NCI-H510A (cell line): Measurements from ENCODE around the gene MARCHF9.

Experiments
- DNase-seq: peaks from one replicate; lab custom pipeline; 2025; lab: John Stamatoyannopoulos, UW

Gene MARCHF9

DNA sequence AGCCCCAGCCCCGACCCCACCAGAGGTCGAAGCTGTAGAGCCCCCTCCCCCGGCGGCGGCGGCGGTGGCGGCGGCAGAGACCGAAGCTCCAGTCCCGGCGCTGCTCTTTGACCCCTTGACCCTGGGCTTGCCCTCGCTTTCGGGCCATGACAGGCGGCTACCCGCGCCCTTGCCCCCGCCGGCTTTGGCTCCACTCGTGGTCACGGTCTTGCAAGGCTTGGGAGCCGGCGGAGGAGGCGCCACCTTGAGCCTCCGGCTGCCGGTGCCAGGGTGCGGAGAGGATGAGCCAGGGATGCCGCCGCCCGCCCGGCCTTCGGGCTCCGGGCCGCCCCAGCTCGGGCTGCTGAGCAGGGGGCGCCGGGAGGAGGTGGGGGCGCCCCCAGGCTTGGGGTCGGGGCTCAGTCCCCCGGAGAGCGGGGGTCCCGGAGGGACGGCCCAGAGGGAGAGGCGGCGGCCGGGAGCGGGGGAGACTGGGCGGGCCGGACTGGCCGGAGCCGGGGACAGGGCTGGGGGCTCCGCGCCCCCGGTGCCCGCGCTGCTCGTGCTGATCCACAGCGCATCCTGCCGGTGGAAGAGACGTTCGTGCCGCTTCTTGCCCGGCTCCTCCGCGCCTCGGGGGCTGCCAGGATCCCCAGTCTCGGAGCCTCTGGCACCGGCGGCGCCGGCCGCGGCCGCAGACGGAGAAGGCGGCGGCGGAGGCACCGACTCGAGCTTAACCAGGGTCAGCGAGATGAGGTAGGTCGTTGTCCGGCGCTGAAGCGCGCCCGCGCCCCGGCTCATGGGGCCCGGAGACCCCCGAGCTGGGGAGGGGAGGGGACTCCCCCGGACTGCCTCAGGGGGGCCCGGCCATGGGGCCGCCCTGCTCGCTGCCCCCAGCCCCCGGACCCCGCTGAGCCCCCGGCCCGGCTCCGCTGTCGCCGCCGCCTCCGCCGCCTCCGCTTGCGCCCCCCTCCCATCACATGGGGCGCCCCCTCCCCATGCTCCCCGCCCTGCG lies 17.1 kb upstream of the MARCHF9 start:
- no peak for DNase-seq

DNA sequence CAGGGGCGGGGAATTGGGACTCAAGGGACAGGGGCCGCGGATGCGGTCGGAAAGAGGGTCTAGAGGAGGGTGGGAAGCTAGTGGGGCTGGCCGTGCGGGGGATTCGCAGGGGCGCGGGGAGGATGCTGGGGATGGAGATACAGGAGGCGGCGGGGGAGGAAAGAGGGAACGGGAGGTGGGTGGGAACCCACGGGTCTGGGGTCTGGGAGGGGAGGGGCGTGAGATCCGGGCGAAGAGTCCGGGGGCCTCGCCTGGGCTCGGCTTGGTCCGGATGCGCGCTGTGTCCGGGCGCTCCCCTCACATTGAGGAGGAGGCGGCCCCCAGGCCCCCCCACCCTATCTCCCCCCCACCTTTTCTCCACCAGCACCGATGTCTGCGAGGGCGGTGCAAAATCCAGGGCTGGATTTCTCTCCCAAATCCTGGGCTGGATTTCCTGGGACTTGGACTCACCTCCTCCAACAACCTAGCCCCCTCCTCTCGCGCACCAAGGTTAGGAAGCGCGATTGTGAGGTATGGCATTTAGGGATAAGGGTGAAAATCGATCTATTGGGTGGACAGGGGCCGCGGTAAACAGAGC lies 16.2 kb upstream of the MARCHF9 start, which contains the start of gene AGAP2:
TSS of gene AGAP2 (minus strand) at position 82 of the 577 bp plus-strand sequence. CDS start 496 bp downstream, outside the sequence.
- no peak for DNase-seq

GRCh38 chr12:57739387-57739786 lies 15.5 kb upstream of the MARCHF9 start:
- DNase-seq: no peak

DNA sequence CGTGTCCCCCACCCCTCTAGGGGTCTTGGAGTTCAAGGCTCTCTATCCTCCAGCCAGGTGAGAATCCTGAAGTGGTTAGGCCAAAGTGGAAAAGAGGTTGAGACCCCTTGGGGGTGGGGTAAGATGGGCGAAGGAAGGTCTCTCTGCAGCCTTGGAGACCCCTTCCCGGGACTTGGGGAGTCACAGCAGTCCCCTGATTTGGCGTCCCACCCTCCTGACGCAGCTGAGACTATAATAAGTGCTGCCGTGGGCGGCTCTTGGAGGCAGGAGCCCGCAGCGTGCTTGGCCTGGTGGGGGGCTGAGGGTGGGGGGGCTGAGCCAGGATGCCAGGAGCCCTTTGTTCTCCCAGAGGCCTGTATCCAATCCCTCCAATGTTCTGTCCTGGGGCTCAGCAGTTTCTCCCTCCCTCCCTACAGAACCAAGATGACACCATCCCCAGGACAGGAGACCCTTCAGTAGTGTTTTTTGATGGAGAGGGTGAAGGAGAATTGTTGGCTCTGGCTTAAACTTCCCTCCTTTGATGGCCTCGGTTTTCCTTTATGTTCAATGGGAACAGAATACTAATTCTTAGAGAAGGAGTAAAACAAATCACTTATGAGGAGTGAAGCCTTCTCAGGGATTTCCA lies 14.9 kb upstream of the MARCHF9 start:
- no peak for DNase-seq

DNA sequence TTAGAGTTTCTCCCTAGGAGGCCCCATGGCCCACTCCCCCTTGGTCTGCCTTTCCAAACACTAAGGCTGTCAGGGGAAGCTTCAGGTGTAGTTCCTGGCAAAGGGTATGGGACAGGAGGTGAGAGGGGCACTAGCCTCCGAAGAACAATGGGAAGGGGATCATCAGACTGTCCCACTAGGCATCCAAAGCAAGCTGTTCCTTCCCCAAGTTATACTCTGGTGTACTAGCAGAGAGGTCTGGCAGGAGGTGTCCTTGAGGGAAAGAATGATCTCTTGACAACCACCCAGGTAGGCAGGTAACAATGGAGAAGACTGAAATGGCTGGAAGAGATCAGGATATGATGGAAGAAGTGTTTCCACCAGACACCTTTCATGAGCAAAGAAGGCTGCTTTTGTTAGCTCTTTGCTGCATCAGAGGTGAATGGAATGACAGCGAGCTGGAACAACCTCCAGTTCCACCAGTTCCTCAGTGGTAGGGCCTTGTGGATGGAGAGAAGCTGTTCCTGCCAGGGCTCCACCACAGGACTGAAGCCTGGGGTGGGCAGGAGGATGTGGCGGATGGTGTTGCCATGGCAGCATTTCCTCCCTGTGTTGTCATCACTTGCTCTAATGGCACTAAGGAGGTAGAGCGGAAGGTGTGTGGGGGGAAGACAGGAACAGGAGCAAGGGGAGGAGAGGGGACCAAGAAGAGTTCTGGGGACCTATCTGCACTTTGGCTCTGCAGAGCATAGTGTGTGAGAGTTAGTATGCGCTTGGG lies 14.1 kb upstream of the MARCHF9 start:
- DNase-seq: no peak

DNA sequence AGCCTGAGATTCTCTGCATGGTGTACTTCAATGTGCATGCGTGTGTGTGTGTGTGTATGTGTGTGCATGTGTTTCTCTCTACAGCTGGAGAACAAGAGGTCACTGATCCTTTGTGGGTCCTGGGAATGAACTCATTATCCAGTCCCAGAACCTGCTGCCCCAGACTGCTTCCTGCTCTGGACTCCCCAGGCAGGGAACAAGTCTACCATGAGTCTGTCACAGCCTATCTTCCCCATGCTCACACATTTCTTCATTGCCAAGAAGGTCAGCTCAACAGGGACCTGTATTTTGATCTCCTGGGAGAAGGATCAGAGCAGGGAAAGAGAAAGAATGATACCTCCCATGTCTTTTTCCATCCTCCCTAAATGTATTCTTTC lies 13.5 kb upstream of the MARCHF9 start:
- DNase-seq: no peak

GRCh38 chr12:57741844-57742738 lies 12.8 kb upstream of the MARCHF9 start:
- no peak for DNase-seq

DNA sequence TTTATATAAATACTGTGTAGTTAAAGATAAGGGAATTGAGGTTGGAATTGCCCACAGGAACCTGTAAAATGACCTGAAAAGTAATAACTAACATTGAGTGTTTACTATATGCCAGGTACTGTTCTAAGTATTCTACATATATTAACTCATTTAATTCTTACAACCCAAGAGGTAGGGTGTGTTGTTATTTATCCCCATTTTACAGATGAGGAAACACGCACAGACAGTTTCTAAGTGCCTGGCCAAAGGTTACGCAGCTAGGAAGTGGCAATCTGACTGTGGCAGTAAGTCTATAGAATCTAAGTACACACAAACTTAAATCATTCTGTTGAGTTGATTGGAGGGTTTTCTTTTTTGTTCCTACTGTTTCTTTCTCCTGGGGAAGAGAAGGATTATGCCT lies 11.1 kb upstream of the MARCHF9 start:
- no peak for DNase-seq

GRCh38 chr12:57744194-57744776 lies 10.6 kb upstream of the MARCHF9 start:
- no peak for DNase-seq

GRCh38 chr12:57744777-57745484 lies 10.0 kb upstream of the MARCHF9 start, which contains the start of gene TSPAN31:
Gene TSPAN31, plus strand, starts transcription at chr12:57745039. Its CDS starts 116 bp downstream, at chr12:57745155.
- peak; percentile 98 for DNase-seq

GRCh38 chr12:57745485-57745881 lies 9.4 kb upstream of the MARCHF9 start:
- DNase-seq: no peak

GRCh38 chr12:57746025-57746424 lies 8.9 kb upstream of the MARCHF9 start:
- DNase-seq: no peak

- no peak for DNase-seq
Measured at GRCh38 chr12:57749061-57749460, 5.8 kb upstream of the MARCHF9 start.

DNA sequence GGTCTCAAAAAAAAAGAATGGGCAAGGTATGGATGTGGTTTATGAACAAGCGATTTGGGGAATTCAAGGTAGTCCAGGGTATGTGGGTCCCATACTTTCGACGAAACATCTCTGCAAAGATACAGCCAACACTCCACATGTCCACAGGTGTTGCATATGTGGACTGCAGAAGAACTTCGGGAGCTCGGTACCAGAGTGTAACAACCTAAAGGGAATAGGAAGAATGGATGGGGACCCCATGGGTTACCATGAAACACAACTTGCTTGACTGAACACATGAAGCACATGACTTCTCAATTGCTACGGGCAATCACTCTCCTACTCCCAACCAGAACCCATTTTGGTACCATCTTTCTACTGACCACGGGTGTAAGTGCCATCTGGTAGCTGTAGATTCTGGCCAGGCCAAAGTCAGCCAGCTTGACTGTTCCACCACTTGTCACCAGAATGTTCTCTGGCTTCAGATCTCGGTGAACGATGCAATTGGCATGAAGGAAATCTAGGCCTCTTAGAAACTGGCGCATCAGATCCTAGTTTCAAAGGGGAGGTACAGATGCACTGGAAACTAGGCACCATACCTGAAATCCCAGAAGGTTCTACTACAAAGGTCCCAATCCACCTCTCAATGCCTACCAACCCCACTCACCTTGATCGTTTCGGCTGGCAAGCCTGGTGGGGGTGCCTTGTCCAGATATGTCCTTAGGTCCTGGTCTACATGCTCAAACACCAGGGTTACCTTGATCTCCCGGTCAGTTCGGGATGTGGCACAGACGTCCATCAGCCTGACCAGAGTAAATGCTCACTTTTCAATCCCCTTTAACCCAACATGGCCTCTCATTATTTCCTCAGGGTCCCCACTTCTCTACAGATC lies 4.1 kb upstream of the MARCHF9 start:
- DNase-seq: no peak

DNA sequence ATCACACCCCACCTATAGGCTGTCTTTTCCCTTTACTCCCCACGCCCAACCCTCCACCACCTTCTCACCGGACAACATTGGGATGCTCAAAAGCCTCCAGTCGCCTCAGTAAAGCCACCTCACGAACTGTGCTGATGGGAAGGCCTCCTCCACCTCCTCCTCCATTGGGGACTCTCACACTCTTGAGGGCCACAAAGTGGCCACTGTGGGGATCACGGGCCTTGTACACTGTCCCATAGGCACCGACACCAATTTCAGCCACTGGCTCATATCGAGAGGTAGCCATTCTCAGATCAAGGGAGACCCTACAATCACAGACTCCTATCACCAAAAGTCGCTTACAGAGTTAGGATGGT lies 3.5 kb upstream of the MARCHF9 start:
- DNase-seq: no peak

DNA sequence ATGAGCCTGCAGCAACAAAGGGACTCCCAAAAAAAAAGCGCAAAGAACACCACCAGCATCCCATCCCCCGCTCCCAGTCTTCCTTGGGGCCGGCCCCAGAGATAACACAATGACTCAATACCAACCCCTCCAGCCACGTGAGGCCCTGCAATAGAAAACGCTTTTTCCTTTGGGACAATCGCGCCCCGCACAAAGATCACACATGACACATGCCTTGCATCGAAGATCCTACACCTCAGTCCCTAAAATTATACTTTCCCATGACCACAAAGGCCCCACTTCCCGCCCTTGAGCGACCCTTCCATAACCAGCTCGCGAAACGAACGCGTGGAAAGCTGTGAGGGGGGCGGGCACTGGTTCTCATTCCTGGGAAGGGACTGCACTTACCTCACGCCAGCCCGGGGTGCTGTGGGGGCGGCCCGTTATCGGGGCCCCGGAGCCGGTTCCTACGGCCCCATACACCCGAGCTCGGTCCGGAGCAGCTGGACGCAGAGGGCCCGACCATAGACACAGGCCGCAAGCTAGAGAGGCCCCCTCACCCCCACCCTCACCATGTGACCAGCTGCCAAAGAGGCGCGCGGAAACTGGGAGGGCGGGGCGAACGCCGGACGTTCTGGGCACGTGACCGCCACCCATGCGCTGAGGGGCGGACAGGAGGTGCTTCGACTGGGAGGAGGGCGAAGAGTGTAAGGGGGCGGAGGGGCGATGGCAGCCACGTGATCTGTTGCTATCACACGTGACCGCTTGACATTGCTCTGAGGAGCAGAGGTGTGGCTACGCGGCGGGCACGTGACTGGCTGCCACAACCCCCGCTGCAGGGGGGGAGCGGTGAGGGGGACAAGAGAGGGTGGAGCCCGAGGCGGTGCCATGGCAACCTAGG lies 2.9 kb upstream of the MARCHF9 start, which contains the start of gene CDK4:
TSS of gene CDK4 (minus strand) at position 523 of the 880 bp plus-strand sequence. CDS start 593 bp downstream, outside the sequence.
- peak; percentile 100 for DNase-seq

DNA sequence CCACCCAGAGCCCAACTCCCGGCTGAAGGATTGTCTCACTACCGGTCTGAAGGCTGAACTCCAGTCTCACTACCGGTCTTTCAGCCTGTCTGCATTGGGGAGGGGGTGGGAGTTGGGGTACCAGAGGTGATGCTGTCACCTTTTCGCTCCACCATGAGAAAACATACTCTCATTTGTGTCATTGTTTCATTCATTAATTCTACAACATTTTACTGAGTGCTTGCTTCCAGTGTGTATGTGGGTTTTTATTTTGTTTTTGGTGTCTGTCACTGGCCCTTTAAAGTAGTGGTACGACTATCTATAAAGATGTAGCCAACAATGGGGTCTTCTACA lies 2.3 kb upstream of the MARCHF9 start:
- DNase-seq: no peak

DNA sequence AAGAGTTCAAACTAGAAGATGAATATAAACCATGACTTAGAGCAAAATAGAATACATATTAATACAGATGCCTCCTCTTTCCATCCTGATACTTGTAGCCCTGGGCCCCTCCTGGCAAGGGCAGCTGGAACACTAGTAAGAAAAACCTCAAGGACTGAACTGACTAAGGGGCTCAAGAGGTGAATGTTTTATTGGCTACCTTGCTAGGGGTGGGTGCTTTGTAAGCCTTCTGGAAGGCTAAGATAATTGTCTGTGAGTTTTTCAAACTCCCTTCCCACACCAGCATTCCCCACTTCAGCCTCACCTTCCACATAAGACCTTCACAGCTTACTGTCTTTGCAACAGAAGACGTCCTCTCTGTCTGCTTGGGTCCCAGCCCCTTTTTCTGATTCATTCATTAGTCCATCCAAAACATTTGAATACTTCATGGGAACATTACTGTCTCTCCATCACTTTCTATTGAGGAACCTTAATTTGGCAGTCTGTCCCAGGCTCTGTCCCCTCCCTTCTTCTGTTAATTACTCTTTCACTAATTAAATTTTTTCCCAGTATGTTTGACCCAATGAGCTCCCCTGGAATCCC lies 1.1 kb upstream of the MARCHF9 start:
- DNase-seq: no peak
